Measurements from ENCODE around the gene SPAG9.

Gene SPAG9

GRCh38 chr17:50967795-50968194 is 152.9 kb downstream of the SPAG9 start:
- CTCF ChIA-PET, result interaction anchor here (1.4 to 3.2 kb wide), 2 partner anchors 11 to 115 kb away, joined by 3 to 31 read pairs; no protein-coding TSS in a partner anchor
- peaks cover 46 to 70% of the 10 kb centered on the region in 2 experiments for H3K36me3 ChIP-seq (ENCODE audit: control insufficient read depth in 2 of 2, insufficient read depth in 1 of 2, low read length in 2 of 2)

GRCh38 chr17:50966163-50966666 is 154.5 kb downstream of the SPAG9 start:
- TF ChIP-seq SALL2 (tag by site-specific recombination; IDR thresholded peaks at IDR 0.05; ENCODE audit: borderline replicate concordance), result no peak
- H3K4me1 ChIP-seq (ENCODE audit: control insufficient read depth, insufficient read depth, low read length), result no peaks in the 10 kb centered on the region
- POLR2A ChIA-PET, result no interaction called here
- no peaks in the 10 kb centered on the region for H3K9me3 ChIP-seq (ENCODE audit: control insufficient read depth, insufficient read depth, low read depth, low read length)
- peaks cover 46 to 75% of the 10 kb centered on the region in 2 experiments for H3K36me3 ChIP-seq (ENCODE audit: control insufficient read depth in 2 of 2, insufficient read depth in 1 of 2, low read length in 2 of 2)
- H3K27ac ChIP-seq (ENCODE audit: extremely low read depth, low read depth, low read length), result no peak overlapping the region
- no peak overlapping the region for H3K4me3 ChIP-seq (ENCODE audit: low read depth, low read length)
- CTCF ChIA-PET, result interaction anchor here (0.7 to 3.2 kb wide), 5 partner anchors 9 to 187 kb away, joined by 3 to 31 read pairs (median 12); partner anchors contain the start of gene NME1

More at GRCh38 chr17:50967795-50968194, 152.9 kb downstream of the SPAG9 start:
- Histone ChIP-seq H3K4me3 (ENCODE audit: low read depth, low read length) (no peak overlapping the region), H3K27ac (ENCODE audit: extremely low read depth, low read depth, low read length) (no peak overlapping the region), H3K9me3 (ENCODE audit: control insufficient read depth, insufficient read depth, low read depth, low read length) (no peaks in the 10 kb centered on the region), H3K4me1 (ENCODE audit: control insufficient read depth, insufficient read depth, low read length) (no peaks in the 10 kb centered on the region)
- POLR2A ChIA-PET, result no interaction called here
- TF ChIP-seq PRDM6 (tag by site-specific recombination; IDR thresholded peaks at IDR 0.05), result 0 out of 2 replicates have a peak, but pooled peaks have one; percentile 8
- TF ChIP-seq ZNF155 (tag by site-specific recombination; IDR thresholded peaks at IDR 0.05), result no peak

DNA sequence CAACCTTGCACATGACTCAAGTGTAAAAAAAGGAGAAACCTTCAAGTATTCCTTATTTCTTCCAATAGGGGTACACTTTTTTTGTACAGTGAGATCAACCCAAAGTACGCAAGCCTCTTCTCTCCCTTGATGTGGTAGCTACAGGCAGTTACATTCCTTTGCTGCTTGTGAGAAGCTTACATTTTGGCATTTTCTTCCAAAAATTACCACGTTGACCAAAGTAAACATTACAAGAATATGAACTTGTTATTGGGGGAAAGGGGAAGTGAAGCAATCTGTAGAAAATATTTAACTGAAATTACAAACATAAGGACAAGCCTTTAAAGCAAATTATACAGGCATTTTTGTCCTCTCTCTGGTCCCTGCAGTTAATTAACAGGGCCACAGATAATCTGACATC is 157.5 kb downstream of the SPAG9 start:
- peaks cover 26 to 59% of the 10 kb centered on the region in 2 experiments for H3K36me3 ChIP-seq (ENCODE audit: control insufficient read depth in 2 of 2, insufficient read depth in 1 of 2, low read length in 2 of 2)
- no peak for TF ChIP-seq OVOL3 (tag by site-specific recombination; IDR thresholded peaks at IDR 0.05)
- TF ChIP-seq, protein P1, sequence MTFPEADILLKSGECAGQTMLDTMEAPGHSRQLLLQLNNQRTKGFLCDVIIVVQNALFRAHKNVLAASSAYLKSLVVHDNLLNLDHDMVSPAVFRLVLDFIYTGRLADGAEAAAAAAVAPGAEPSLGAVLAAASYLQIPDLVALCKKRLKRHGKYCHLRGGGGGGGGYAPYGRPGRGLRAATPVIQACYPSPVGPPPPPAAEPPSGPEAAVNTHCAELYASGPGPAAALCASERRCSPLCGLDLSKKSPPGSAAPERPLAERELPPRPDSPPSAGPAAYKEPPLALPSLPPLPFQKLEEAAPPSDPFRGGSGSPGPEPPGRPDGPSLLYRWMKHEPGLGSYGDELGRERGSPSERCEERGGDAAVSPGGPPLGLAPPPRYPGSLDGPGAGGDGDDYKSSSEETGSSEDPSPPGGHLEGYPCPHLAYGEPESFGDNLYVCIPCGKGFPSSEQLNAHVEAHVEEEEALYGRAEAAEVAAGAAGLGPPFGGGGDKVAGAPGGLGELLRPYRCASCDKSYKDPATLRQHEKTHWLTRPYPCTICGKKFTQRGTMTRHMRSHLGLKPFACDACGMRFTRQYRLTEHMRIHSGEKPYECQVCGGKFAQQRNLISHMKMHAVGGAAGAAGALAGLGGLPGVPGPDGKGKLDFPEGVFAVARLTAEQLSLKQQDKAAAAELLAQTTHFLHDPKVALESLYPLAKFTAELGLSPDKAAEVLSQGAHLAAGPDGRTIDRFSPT (tag by site-specific recombination; IDR thresholded peaks at IDR 0.05), result no peak
- TF ChIP-seq, protein P2, sequence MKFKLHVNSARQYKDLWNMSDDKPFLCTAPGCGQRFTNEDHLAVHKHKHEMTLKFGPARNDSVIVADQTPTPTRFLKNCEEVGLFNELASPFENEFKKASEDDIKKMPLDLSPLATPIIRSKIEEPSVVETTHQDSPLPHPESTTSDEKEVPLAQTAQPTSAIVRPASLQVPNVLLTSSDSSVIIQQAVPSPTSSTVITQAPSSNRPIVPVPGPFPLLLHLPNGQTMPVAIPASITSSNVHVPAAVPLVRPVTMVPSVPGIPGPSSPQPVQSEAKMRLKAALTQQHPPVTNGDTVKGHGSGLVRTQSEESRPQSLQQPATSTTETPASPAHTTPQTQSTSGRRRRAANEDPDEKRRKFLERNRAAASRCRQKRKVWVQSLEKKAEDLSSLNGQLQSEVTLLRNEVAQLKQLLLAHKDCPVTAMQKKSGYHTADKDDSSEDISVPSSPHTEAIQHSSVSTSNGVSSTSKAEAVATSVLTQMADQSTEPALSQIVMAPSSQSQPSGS (tag by site-specific recombination; IDR thresholded peaks at IDR 0.05; ENCODE audit: low read depth), result no peak
- TF ChIP-seq PATZ1 (tag by site-specific recombination; IDR thresholded peaks at IDR 0.05), result no peak
- no peak for TF ChIP-seq SCRT2 (tag by site-specific recombination; IDR thresholded peaks at IDR 0.05)
- TF ChIP-seq ZNF544 (tag by site-specific recombination; IDR thresholded peaks at IDR 0.05), result no peak
- TF ChIP-seq ZBTB48 (tag by site-specific recombination; IDR thresholded peaks at IDR 0.05), result no peak
- TF ChIP-seq SP7 (tag by site-specific recombination; IDR thresholded peaks at IDR 0.05), result no peak
- no peak for TF ChIP-seq ZNF548 (tag by site-specific recombination; IDR thresholded peaks at IDR 0.05)
- TF ChIP-seq ZNF155 (tag by site-specific recombination; IDR thresholded peaks at IDR 0.05), result no peak
- TF ChIP-seq ZNF292 (tag by site-specific recombination; IDR thresholded peaks at IDR 0.05; ENCODE audit: borderline replicate concordance, low read depth), result no peak
- TF ChIP-seq ZNF324 (tag by site-specific recombination; IDR thresholded peaks at IDR 0.05), result no peak
- no peak for TF ChIP-seq ZNF791 (tag by site-specific recombination; IDR thresholded peaks at IDR 0.05)
- TF ChIP-seq ZNF132 (tag by site-specific recombination; IDR thresholded peaks at IDR 0.05; ENCODE audit: borderline replicate concordance), result no peak
- TF ChIP-seq MZF1 (tag by site-specific recombination; IDR thresholded peaks at IDR 0.05; ENCODE audit: borderline replicate concordance), result no peak
- ChIA-PET POLR2A (no interaction called here), CTCF (interaction anchor here (1.2 to 1.5 kb wide), 2 partner anchors 9 to 121 kb away, joined by 3 to 5 read pairs; no protein-coding TSS in a partner anchor)
- H3K27ac ChIP-seq (ENCODE audit: extremely low read depth, low read depth, low read length), result no peak overlapping the region
- H3K4me3 ChIP-seq (ENCODE audit: low read depth, low read length), result no peak overlapping the region
- no peaks in the 10 kb centered on the region for H3K4me1 ChIP-seq (ENCODE audit: control insufficient read depth, insufficient read depth, low read length)
- H3K9me3 ChIP-seq (ENCODE audit: control insufficient read depth, insufficient read depth, low read depth, low read length), result no peaks in the 10 kb centered on the region
